Body of pancreas (tissue), 4 donors: ENCODE results near the gene PHC3. TPM values are rescaled to one million over a fixed set of nuclear protein-coding genes. Genes with fewer than 3 reads are reported as not detected.
"Not testable (repeated sequence)": the region's sequence is repeated elsewhere in the genome, so short reads cannot be mapped to it uniquely, and the experiment has no call there.

Experiments
- ATAC-seq: fragments of 150-250 bp; one replicate; pipeline ENCODE4 v1.9.1; 2016
- DNase-seq, 4 donors: peaks; one replicate each; pipeline ENCODE4 v3.0.0-alpha.2; 2019
- H3K27ac ChIP-seq, 4 donors: fragments of 200-600 bp; sonication (generic); 1 replicate in 3 of 4; 2 replicates in 1 of 4; pipeline versions ENCODE4 v1.5.1 to v1.6.1; 2016 to 2019; ENCODE audit warnings: mild to moderate bottlenecking in 1 of 4, mixed read lengths in 1 of 4, moderate library complexity in 1 of 4
- H3K27me3 ChIP-seq, 2 donors: fragments of 200-600 bp; sonication (generic); one replicate each; pipeline ENCODE4 v1.6.0; 2016; ENCODE audit warnings: mild to moderate bottlenecking in 1 of 2
- H3K36me3 ChIP-seq, 2 donors: fragments of 200-600 bp; sonication (generic); replicated peaks in 1 of 2; 2 replicates each; pipeline ENCODE4 v1.5.1; 2016; ENCODE audit warnings: low read depth in 2 of 2; ENCODE audit not compliant: insufficient read depth in 1 of 2
- H3K4me1 ChIP-seq: fragments of 200-600 bp; sonication (generic); one replicate; pipeline ENCODE4 v1.6.0; 2016
- H3K4me3 ChIP-seq, 2 donors: fragments of 200-600 bp; sonication (generic); 1 replicate in 1 of 2; 2 replicates in 1 of 2; pipeline ENCODE4 v1.5.1; 2016 to 2019
- H3K9me3 ChIP-seq, 3 donors: fragments of 200-600 bp; sonication (generic); 1 replicate in 2 of 3; 2 replicates in 1 of 3; pipeline ENCODE4 v1.5.1; 2016
- POLR2A ChIP-seq, 3 donors: fragments of 450-650 bp; IDR thresholded peaks; one replicate each; pipeline ENCODE4 v1.6.1; 2016; ENCODE audit warnings: antibody characterized with exemption in 3 of 3, mild to moderate bottlenecking in 2 of 3
- WGBS, 2 donors: methylation state at CpG; one replicate each; pipeline ENCODE4 v1.1.5; 2017; 5-methylcytosine and 5-hydroxymethylcytosine counted together
- intact Hi-C: fragments of 100-400 bp; cut with DNase I; formaldehyde crosslinking; loops from one replicate; pipeline ENCODE4 v1.15.1; 2023
- total RNA-seq, 2 donors: library from RNA; depleted of rRNA; stranded (reverse); fragments of >200 nt; gene quantifications; one replicate each; pipeline ENCODE4 v1.1.0, GENCODE V29; 2016
- TF ChIP-seq, protein P1 (sequence below), 7 experiments: fragments of 450-650 bp in 4 of 7; fragments of 200-600 bp in 3 of 7; sonication (generic) in 3 of 7; IDR thresholded peaks; one replicate each; pipeline ENCODE4 v1.5.1; 2016 to 2019; ENCODE audit warnings: antibody characterized with exemption in 7 of 7

The PHC3 gene
- total RNA-seq, 2 donors from 2014 or later = 34.8 to 58.7 TPM

GRCh38 chr3:170196833-170197232, 15.3 kb upstream of the PHC3 start:
- intact Hi-C loops = no loop called here
- H3K27me3 ChIP-seq = no peaks in the 10 kb centered on the region

DNA sequence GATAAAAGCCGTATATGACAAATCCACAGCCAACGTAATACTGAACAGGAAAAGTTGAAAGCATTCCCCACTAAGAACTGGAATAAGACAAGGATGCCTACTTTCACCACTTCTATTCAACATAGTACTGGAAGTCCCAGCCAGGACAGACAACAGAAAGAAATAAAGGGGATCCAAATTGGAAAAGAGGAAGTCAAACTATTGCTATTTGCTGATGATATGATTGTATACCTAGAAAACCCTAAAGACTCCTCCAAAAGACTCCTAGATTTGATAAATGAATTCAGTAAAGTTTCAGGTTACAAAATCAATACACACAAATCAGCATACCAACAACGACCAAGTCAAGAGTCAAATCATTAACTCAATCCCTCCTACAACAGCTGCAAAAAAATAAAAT, 14.2 kb upstream of the PHC3 start:
- H3K27ac ChIP-seq, H3K9me3 ChIP-seq, DNase-seq, H3K36me3 ChIP-seq, intact Hi-C loops, H3K27me3 ChIP-seq, H3K4me1 ChIP-seq, H3K4me3 ChIP-seq: not testable (repeated sequence)
- 34 to 39% methylated on average over 3 of the region's 3 CpGs for WGBS, 2 donors
- peak; percentile 47 for ATAC-seq

More at GRCh38 chr3:170196833-170197232, 15.3 kb upstream of the PHC3 start:
- Histone ChIP-seq H3K9me3 (no peaks in the 10 kb centered on the region), H3K36me3 (no peaks in the 10 kb centered on the region), H3K4me1 (no peaks in the 10 kb centered on the region), H3K27ac (no peak overlapping the region), H3K4me3 (no peak overlapping the region)
- TF ChIP-seq, protein P1, sequence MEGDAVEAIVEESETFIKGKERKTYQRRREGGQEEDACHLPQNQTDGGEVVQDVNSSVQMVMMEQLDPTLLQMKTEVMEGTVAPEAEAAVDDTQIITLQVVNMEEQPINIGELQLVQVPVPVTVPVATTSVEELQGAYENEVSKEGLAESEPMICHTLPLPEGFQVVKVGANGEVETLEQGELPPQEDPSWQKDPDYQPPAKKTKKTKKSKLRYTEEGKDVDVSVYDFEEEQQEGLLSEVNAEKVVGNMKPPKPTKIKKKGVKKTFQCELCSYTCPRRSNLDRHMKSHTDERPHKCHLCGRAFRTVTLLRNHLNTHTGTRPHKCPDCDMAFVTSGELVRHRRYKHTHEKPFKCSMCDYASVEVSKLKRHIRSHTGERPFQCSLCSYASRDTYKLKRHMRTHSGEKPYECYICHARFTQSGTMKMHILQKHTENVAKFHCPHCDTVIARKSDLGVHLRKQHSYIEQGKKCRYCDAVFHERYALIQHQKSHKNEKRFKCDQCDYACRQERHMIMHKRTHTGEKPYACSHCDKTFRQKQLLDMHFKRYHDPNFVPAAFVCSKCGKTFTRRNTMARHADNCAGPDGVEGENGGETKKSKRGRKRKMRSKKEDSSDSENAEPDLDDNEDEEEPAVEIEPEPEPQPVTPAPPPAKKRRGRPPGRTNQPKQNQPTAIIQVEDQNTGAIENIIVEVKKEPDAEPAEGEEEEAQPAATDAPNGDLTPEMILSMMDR (IDR thresholded peaks at IDR 0.05) = no peak
- no peak for TF ChIP-seq POLR2A (IDR thresholded peaks at IDR 0.05)
- ATAC-seq = no peak
- WGBS, 2 donors = 88 to 91% methylated on average over 3 of the region's 3 CpGs
- DNase-seq = no peak

- ATAC-seq (no peak), DNase-seq (no peak)
- H3K4me1 ChIP-seq = no peaks in the 10 kb centered on the region
- no peak for TF ChIP-seq POLR2A (IDR thresholded peaks at IDR 0.05)
- TF ChIP-seq, protein P1 (IDR thresholded peaks at IDR 0.05) = no peak
- H3K4me3 ChIP-seq = no peak overlapping the region
- H3K27ac ChIP-seq = no peak overlapping the region
- 65 to 73% methylated on average over 4 of the region's 4 CpGs for WGBS, 2 donors
- intact Hi-C loops = no loop called here
- H3K36me3 ChIP-seq = no peaks in the 10 kb centered on the region
- H3K27me3 ChIP-seq = no peaks in the 10 kb centered on the region
- no peaks in the 10 kb centered on the region for H3K9me3 ChIP-seq
These were observed 8.1 kb upstream of the PHC3 start for GRCh38 chr3:170189398-170190256.

- H3K4me1 ChIP-seq = peaks cover 18% of the 10 kb centered on the region
These were observed 1.2 kb downstream of the PHC3 start for GRCh38 chr3:170180079-170180907.

More at GRCh38 chr3:170180079-170180907, 1.2 kb downstream of the PHC3 start:
- H3K27ac ChIP-seq = peak overlapping the region; percentile 93 to 96 (median 94)
- intact Hi-C loops = no loop called here
- 4 to 5% methylated on average over 16 of the region's 16 CpGs for WGBS, 2 donors
- H3K9me3 ChIP-seq = no peaks in the 10 kb centered on the region
- TF ChIP-seq, protein P1 (IDR thresholded peaks at IDR 0.05) = no peak
- no peak for TF ChIP-seq POLR2A (IDR thresholded peaks at IDR 0.05)
- peak; percentile 12 for ATAC-seq
- peak overlapping the region; percentile 49 to 67 for H3K4me3 ChIP-seq
- no peaks in the 10 kb centered on the region for H3K27me3 ChIP-seq
- H3K36me3 ChIP-seq = peaks cover 0 to 7% of the 10 kb centered on the region in 2 donors
- peak in 2 of 4 donors; percentile 11 to 18 for DNase-seq
